ENCODE data around the gene PMM1. TPM values are rescaled to one million over a fixed set of nuclear protein-coding genes. Genes with fewer than 3 reads are reported as not detected.
A peak's percentile ranks its signal among the peaks of the same experiment; 100 is the strongest.

The PMM1 gene
- total and polyA plus RNA-seq, 2 of the 13 experiments (the other 11 are each of a cell fraction or from before 2014, with no cell fraction given), result 17.8 to 95.6 TPM

- no peak; the same call in 1 of the 2 replicates for TF ChIP-seq ARID5B (CRISPR knock-in tag; IDR thresholded peaks at IDR 0.05)
- TF ChIP-seq KLF9 (CRISPR knock-in tag; IDR thresholded peaks at IDR 0.05; ENCODE audit: low read depth), result no peak
- peak; percentile 91; the same call in 1 of the 2 replicates for TF ChIP-seq ZBTB39 (CRISPR knock-in tag; IDR thresholded peaks at IDR 0.05)
- 0 out of 2 replicates have a peak, but pooled peaks have one; percentile 34 for TF ChIP-seq ZNF788 (CRISPR knock-in tag; IDR thresholded peaks at IDR 0.05; ENCODE audit: borderline replicate concordance)
- TF ChIP-seq NR2F6 (IDR thresholded peaks at IDR 0.05), result no peak
- TF ChIP-seq NR2F6 (CRISPR knock-in tag; IDR thresholded peaks at IDR 0.05), result no peak
- TF ChIP-seq, protein P1, sequence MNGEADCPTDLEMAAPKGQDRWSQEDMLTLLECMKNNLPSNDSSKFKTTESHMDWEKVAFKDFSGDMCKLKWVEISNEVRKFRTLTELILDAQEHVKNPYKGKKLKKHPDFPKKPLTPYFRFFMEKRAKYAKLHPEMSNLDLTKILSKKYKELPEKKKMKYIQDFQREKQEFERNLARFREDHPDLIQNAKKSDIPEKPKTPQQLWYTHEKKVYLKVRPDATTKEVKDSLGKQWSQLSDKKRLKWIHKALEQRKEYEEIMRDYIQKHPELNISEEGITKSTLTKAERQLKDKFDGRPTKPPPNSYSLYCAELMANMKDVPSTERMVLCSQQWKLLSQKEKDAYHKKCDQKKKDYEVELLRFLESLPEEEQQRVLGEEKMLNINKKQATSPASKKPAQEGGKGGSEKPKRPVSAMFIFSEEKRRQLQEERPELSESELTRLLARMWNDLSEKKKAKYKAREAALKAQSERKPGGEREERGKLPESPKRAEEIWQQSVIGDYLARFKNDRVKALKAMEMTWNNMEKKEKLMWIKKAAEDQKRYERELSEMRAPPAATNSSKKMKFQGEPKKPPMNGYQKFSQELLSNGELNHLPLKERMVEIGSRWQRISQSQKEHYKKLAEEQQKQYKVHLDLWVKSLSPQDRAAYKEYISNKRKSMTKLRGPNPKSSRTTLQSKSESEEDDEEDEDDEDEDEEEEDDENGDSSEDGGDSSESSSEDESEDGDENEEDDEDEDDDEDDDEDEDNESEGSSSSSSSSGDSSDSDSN (CRISPR knock-in tag; IDR thresholded peaks at IDR 0.05), result peak; percentile 52
- TF ChIP-seq, protein P2, sequence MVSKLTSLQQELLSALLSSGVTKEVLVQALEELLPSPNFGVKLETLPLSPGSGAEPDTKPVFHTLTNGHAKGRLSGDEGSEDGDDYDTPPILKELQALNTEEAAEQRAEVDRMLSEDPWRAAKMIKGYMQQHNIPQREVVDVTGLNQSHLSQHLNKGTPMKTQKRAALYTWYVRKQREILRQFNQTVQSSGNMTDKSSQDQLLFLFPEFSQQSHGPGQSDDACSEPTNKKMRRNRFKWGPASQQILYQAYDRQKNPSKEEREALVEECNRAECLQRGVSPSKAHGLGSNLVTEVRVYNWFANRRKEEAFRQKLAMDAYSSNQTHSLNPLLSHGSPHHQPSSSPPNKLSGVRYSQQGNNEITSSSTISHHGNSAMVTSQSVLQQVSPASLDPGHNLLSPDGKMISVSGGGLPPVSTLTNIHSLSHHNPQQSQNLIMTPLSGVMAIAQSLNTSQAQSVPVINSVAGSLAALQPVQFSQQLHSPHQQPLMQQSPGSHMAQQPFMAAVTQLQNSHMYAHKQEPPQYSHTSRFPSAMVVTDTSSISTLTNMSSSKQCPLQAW (CRISPR knock-in tag; IDR thresholded peaks at IDR 0.05), result peak; percentile 51; the same call in 1 of the 2 replicates
- no peak for TF ChIP-seq ZNF260 (CRISPR knock-in tag; IDR thresholded peaks at IDR 0.05; ENCODE audit: borderline replicate concordance, low read depth)
- peak; percentile 43; the same call in 1 of the 2 replicates for TF ChIP-seq AKAP8 (CRISPR knock-in tag; IDR thresholded peaks at IDR 0.05)
- peak; percentile 55; the same call in 1 of the 2 replicates for TF ChIP-seq IKZF5 (CRISPR knock-in tag; IDR thresholded peaks at IDR 0.05)
- TF ChIP-seq HINFP (CRISPR knock-in tag; IDR thresholded peaks at IDR 0.05; ENCODE audit: low read depth), result peak; percentile 52; the same call in 1 of the 2 replicates
- no peak for TF ChIP-seq TBL1XR1 (IDR thresholded peaks at IDR 0.05; ENCODE audit: borderline replicate concordance, low read length, partially characterized antibody)
- TF ChIP-seq SP5 (CRISPR knock-in tag; IDR thresholded peaks at IDR 0.05; ENCODE audit: borderline replicate concordance, low read depth), result peak; percentile 32; the same call in 1 of the 2 replicates
Observed at GRCh38 chr22:41621099-41621910, 31.7 kb upstream of the PMM1 start, which contains the start of gene XRCC6 (continued).

Data from HepG2 (cell line).